ENCODE data around the gene KLHL3. TPM values are rescaled to one million over a fixed set of nuclear protein-coding genes. Genes with fewer than 3 reads are reported as not detected.

KLHL3 gene
- total RNA-seq, 2 donors from 2014 or later, result 17.5 to 24.6 TPM

DNA sequence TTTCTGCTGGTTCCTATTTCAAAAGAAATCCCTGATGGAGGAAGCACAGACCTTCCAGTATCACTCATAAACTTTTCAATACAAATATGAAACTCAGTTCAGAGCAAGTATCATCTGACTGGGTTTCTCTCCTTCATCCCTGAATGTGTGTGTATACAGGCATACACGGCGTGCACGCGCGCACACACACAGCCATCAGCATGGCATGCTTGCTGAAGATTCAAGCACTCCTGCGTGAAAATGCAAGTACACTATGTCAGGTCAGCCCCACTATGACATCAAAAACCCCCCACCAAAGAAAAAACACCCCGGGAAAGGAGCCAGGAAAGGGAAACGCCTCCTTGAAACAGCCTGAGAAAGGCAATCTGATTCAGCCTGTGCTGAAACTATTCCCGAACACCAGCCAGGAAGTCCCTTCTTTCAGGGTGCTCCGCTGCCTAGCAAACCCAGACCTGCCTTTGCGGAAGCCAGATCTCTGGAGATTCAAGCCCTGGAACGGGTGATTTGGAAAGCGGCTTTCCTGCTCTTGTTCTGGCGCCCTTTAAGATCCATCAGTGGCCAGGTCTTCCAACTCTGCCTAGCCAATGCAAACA, 831 bp downstream of the KLHL3 start:
- ATAC-seq, result peak; percentile 21
- Mint-ChIP-seq H3K27ac (no peak overlapping the region), H3K4me3 (no peak overlapping the region), H3K36me3 (ENCODE audit: low read depth) (peaks cover 2% of the 10 kb centered on the region), H3K27me3 (peaks cover 5% of the 10 kb centered on the region), H3K4me1 (peaks cover 8% of the 10 kb centered on the region)
- DNase-seq, result peak in 2 of 3 donors; percentile 10 to 19
- H3K9me3 ChIP-seq (ENCODE audit: control insufficient read depth, low read length, poor library complexity, severe bottlenecking), result no peaks in the 10 kb centered on the region

- ATAC-seq, result no peak
- no peak for DNase-seq
Observed at GRCh38 chr5:137734331-137734730, 1.6 kb downstream of the KLHL3 start.

GRCh38 chr5:137733922-137734321, 2.0 kb downstream of the KLHL3 start:
- H3K4me1 Mint-ChIP-seq, result peaks cover 7% of the 10 kb centered on the region
- H3K27me3 Mint-ChIP-seq, result peaks cover 5% of the 10 kb centered on the region
- H3K9me3 ChIP-seq (ENCODE audit: control insufficient read depth, low read length, poor library complexity, severe bottlenecking), result no peaks in the 10 kb centered on the region
- peaks cover 2% of the 10 kb centered on the region for H3K36me3 Mint-ChIP-seq (ENCODE audit: low read depth)
- ATAC-seq (no peak), DNase-seq (no peak)
- no peak overlapping the region for H3K4me3 Mint-ChIP-seq
- no peak overlapping the region for H3K27ac Mint-ChIP-seq

More at GRCh38 chr5:137734331-137734730, 1.6 kb downstream of the KLHL3 start:
- no peak overlapping the region for H3K4me3 Mint-ChIP-seq
- peaks cover 5% of the 10 kb centered on the region for H3K27me3 Mint-ChIP-seq
- H3K9me3 ChIP-seq (ENCODE audit: control insufficient read depth, low read length, poor library complexity, severe bottlenecking), result no peaks in the 10 kb centered on the region
- no peak overlapping the region for H3K27ac Mint-ChIP-seq
- peaks cover 2% of the 10 kb centered on the region for H3K36me3 Mint-ChIP-seq (ENCODE audit: low read depth)
- peaks cover 8% of the 10 kb centered on the region for H3K4me1 Mint-ChIP-seq

- peaks cover 3% of the 10 kb centered on the region for H3K4me1 Mint-ChIP-seq
- peaks cover 2% of the 10 kb centered on the region for H3K36me3 Mint-ChIP-seq (ENCODE audit: low read depth)
- ATAC-seq (no peak), DNase-seq (no peak)
- H3K9me3 ChIP-seq (ENCODE audit: control insufficient read depth, low read length, poor library complexity, severe bottlenecking), result no peaks in the 10 kb centered on the region
- no peak overlapping the region for H3K4me3 Mint-ChIP-seq
- H3K27me3 Mint-ChIP-seq, result peaks cover 5% of the 10 kb centered on the region
- H3K27ac Mint-ChIP-seq, result no peak overlapping the region
Observed at GRCh38 chr5:137733006-137733405, 2.9 kb downstream of the KLHL3 start.

DNA sequence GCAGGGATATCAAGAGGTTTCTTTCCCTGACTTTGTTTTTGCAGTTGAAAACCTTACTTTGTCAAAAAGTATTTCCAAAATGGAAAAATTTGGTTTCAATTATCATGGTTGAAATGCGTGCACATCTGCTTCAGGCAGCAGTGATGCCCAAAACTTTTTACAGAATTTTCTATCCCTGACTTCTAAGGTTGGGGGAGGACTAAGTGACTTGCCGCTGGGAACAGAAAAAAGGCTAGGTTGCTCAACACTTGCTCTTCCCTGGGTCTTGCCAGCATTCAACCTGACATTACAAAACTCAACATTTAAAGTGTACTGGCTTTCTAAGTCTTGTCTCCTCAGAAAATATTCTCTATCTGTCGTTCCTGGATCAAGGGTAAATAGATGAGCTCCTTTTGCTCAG, 4.7 kb downstream of the KLHL3 start:
- Mint-ChIP-seq H3K4me3 (no peak overlapping the region), H3K4me1 (peaks cover 3% of the 10 kb centered on the region), H3K27me3 (peaks cover 5% of the 10 kb centered on the region), H3K36me3 (ENCODE audit: low read depth) (peaks cover 2% of the 10 kb centered on the region), H3K27ac (no peak overlapping the region)
- no peaks in the 10 kb centered on the region for H3K9me3 ChIP-seq (ENCODE audit: control insufficient read depth, low read length, poor library complexity, severe bottlenecking)
- no peak for DNase-seq
- no peak for ATAC-seq

DNA sequence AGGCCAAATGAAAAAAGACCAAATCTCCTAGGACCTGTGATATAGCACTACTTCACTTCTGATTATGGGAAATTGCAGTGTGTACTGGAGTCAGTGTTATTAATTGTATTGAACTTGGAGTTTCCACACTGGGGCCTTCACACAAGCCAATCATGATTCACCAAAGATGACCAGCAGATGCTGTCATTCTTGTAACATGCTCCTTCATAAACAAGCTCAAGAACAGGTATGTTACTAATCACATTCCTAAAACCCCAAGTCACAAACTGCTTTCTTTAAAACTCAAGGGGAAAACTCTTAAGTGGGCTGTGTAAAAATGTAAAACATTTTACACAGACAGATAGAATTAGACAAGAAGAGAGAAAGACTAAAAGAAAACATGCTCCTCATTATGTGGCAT, 5.6 kb downstream of the KLHL3 start:
- Mint-ChIP-seq H3K27me3 (peaks cover 5% of the 10 kb centered on the region), H3K4me3 (no peak overlapping the region), H3K4me1 (peaks cover 3% of the 10 kb centered on the region), H3K27ac (no peak overlapping the region), H3K36me3 (ENCODE audit: low read depth) (peaks cover 2% of the 10 kb centered on the region)
- ATAC-seq, result no peak
- no peak for DNase-seq
- H3K9me3 ChIP-seq (ENCODE audit: control insufficient read depth, low read length, poor library complexity, severe bottlenecking), result no peaks in the 10 kb centered on the region

GRCh38 chr5:137728048-137728447, 7.8 kb downstream of the KLHL3 start:
- H3K4me1 Mint-ChIP-seq, result peaks cover 3% of the 10 kb centered on the region
- no peak overlapping the region for H3K4me3 Mint-ChIP-seq
- no peaks in the 10 kb centered on the region for H3K9me3 ChIP-seq (ENCODE audit: control insufficient read depth, low read length, poor library complexity, severe bottlenecking)
- H3K27me3 Mint-ChIP-seq, result peaks cover under 1% of the 10 kb centered on the region
- H3K27ac Mint-ChIP-seq, result no peak overlapping the region
- DNase-seq (no peak), ATAC-seq (no peak)
- H3K36me3 Mint-ChIP-seq (ENCODE audit: low read depth), result peaks cover 2% of the 10 kb centered on the region

DNA sequence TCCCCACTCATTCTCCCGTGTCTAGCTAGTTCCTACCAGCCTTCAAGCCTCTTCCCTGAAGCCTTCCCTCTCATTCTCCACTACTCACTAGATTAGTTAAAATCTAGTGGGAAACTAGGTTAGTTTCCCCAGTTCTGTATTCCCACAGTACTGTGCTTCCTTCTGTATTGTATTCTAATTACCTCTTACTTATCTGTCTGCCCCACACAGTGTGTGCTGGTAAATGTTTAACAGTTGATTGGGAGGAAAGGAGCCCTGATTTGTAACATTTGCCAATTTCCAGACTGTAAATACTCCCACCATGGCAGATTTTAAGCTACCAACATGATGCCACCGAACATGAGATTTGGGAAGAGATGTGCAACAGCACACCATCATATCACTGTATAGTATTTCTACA, 8.3 kb downstream of the KLHL3 start:
- Mint-ChIP-seq H3K4me1 (peaks cover 3% of the 10 kb centered on the region), H3K27me3 (no peaks in the 10 kb centered on the region), H3K4me3 (no peak overlapping the region), H3K36me3 (ENCODE audit: low read depth) (peaks cover 2% of the 10 kb centered on the region), H3K27ac (no peak overlapping the region)
- ATAC-seq, result no peak
- no peak for DNase-seq
- H3K9me3 ChIP-seq (ENCODE audit: control insufficient read depth, low read length, poor library complexity, severe bottlenecking), result no peaks in the 10 kb centered on the region

DNA sequence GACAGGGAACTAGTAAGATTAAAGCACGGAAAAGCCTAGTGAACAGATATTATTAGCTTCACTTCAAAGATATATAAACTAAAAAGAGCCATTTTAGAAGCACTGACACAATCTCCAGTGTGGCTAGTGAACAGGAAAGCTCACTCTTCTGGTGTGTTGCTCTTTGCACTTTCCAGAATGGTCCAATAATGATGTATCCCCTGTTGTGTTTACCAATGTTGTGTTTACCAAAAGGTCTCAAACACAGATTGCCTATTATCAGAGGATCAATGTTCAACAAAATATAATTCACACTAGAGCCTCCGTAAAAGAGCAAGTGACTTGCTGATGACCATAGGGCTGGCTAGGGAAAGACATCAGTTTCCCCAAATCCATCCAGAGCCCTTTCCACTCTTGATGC, 11.6 kb downstream of the KLHL3 start:
- H3K27ac Mint-ChIP-seq, result no peak overlapping the region
- H3K4me3 Mint-ChIP-seq, result no peak overlapping the region
- H3K27me3 Mint-ChIP-seq, result no peaks in the 10 kb centered on the region
- no peaks in the 10 kb centered on the region for H3K9me3 ChIP-seq (ENCODE audit: control insufficient read depth, low read length, poor library complexity, severe bottlenecking)
- no peak for DNase-seq
- ATAC-seq, result no peak
- H3K4me1 Mint-ChIP-seq, result peaks cover 8% of the 10 kb centered on the region
- H3K36me3 Mint-ChIP-seq (ENCODE audit: low read depth), result peaks cover 3% of the 10 kb centered on the region

DNA sequence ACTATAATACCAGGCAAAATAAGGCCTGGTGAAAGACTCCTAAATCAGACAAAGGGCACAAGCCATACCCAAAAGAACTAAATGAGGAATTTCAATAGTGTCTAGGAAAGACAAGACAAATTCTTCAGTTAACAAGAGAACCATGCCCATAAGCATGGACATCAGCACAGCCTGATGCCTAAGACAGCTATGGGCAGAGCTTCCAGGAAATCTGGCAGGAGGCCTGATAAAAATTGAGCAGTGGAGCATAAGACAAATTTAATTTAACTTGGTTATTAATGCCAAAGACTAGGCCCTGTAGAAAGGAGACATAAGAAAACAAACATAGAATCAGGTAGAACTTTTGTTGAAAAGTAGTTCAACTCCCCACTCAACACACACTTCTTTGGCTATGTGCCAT, 17.3 kb downstream of the KLHL3 start:
- H3K9me3 ChIP-seq (ENCODE audit: control insufficient read depth, low read length, poor library complexity, severe bottlenecking), result no peaks in the 10 kb centered on the region
- DNase-seq, result no peak
- Mint-ChIP-seq H3K27me3 (no peaks in the 10 kb centered on the region), H3K27ac (peak overlapping the region; percentile 14), H3K4me1 (peaks cover 11% of the 10 kb centered on the region), H3K4me3 (no peak overlapping the region), H3K36me3 (ENCODE audit: low read depth) (peaks cover 6% of the 10 kb centered on the region)
- ATAC-seq, result no peak

GRCh38 chr5:137716337-137716736, 19.6 kb downstream of the KLHL3 start:
- no peak for ATAC-seq
- Mint-ChIP-seq H3K27me3 (no peaks in the 10 kb centered on the region), H3K4me3 (no peak overlapping the region), H3K36me3 (ENCODE audit: low read depth) (peaks cover 7% of the 10 kb centered on the region), H3K4me1 (peaks cover 9% of the 10 kb centered on the region), H3K27ac (no peak overlapping the region)
- no peaks in the 10 kb centered on the region for H3K9me3 ChIP-seq (ENCODE audit: control insufficient read depth, low read length, poor library complexity, severe bottlenecking)
- DNase-seq, result no peak

GRCh38 chr5:137715456-137715855, 20.4 kb downstream of the KLHL3 start:
- Mint-ChIP-seq H3K27me3 (no peaks in the 10 kb centered on the region), H3K4me3 (no peak overlapping the region), H3K36me3 (ENCODE audit: low read depth) (peaks cover 9% of the 10 kb centered on the region), H3K27ac (no peak overlapping the region), H3K4me1 (peaks cover 3% of the 10 kb centered on the region)
- DNase-seq, result no peak
- no peak for ATAC-seq
- H3K9me3 ChIP-seq (ENCODE audit: control insufficient read depth, low read length, poor library complexity, severe bottlenecking), result no peaks in the 10 kb centered on the region

DNA sequence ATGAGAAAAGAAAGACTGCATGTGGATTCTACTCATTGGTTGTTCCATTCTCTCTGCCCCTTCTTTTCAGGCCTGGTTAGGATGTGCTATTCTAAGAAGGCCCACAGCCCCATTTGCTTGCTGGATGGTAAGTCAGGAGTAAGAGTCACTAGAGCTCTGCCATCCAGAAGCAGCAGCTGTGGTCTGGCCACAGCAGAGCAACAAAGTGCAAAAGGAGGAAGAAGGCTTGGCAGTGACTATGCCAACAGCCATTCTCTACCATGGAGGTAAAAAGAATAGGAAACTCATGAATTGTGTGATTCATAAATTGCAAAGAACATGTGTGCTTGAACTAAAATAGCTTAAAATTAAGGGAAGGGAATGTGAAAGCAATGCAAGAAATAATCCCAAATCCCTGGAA, 20.9 kb downstream of the KLHL3 start:
- Mint-ChIP-seq H3K27me3 (no peaks in the 10 kb centered on the region), H3K36me3 (ENCODE audit: low read depth) (peaks cover 9% of the 10 kb centered on the region), H3K4me1 (peaks cover 3% of the 10 kb centered on the region), H3K4me3 (no peak overlapping the region), H3K27ac (no peak overlapping the region)
- H3K9me3 ChIP-seq (ENCODE audit: control insufficient read depth, low read length, poor library complexity, severe bottlenecking), result no peaks in the 10 kb centered on the region
- ATAC-seq, result no peak
- DNase-seq, result no peak

DNA sequence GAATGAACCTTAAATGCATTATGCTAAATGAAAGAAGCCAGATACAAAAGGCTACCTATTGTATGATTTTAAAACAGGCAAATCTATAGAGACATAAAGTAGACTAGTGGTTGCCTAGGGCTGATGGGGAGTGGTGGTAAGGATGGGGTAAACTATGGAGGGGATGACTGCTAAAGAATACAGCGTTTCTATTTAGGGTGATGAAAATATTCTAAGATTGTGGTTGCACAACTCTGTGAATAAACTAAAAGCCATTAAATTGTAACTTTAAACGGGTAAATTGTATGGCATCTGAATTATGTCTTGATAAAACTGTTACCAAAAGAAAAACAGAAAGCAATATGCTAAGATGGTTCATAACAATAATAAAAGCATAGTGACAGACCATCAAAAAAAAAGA, 21.4 kb downstream of the KLHL3 start:
- ATAC-seq (no peak), DNase-seq (no peak)
- Mint-ChIP-seq H3K4me1 (peaks cover 3% of the 10 kb centered on the region), H3K27ac (no peak overlapping the region), H3K4me3 (no peak overlapping the region), H3K36me3 (ENCODE audit: low read depth) (peaks cover 7% of the 10 kb centered on the region), H3K27me3 (no peaks in the 10 kb centered on the region)
- H3K9me3 ChIP-seq (ENCODE audit: control insufficient read depth, low read length, poor library complexity, severe bottlenecking), result no peaks in the 10 kb centered on the region

Data from T-helper 17 cell (primary cell).